B cell (primary cell): ENCODE data around the gene SLIT3. TPM values are rescaled to one million over a fixed set of nuclear protein-coding genes. Genes with fewer than 3 reads are reported as not detected.

Source experiments
- ATAC-seq: fragments of 200-7000 bp; cut with Tn5 transposase; one replicate; pipeline ENCODE4 v1.10.0; 2021; ENCODE audit warnings: low read depth, mild to moderate bottlenecking, moderate number of reproducible peaks, moderate library complexity
- CTCF ChIA-PET: fragments of 350-600 bp; sonication (Branson Sonifier 250); formaldehyde crosslinking; loops from one replicate; lab custom pipeline; 2021; ENCODE audit warnings: antibody characterized with exemption, inconsistent platforms; lab: Charles Lee
- POLR2A ChIA-PET: fragments of 350-600 bp; sonication (Branson Sonifier 250); formaldehyde crosslinking; loops from one replicate; lab custom pipeline; 2021; ENCODE audit warnings: antibody characterized with exemption; lab: Charles Lee
- DNase-seq: peaks from one replicate; pipeline ENCODE4 v3.0.0; 2013
- H2AFZ ChIP-seq: 2 replicates; pipeline ENCODE4 v1.6.1; 2012; ENCODE audit warnings: mild to moderate bottlenecking, low read depth, low read length; ENCODE audit not compliant: insufficient read depth, poor library complexity, severe bottlenecking
- H3K27ac ChIP-seq, 2 donors: 1 replicate in 1 of 2; 2 replicates in 1 of 2; pipeline ENCODE4 v1.5.1; 2012 to 2013; ENCODE audit warnings: low read length in 2 of 2, mild to moderate bottlenecking in 2 of 2, moderate library complexity in 1 of 2
- H3K27me3 ChIP-seq, 4 experiments: fragments of 200-600 bp in 1 of 4; sonication (generic) in 1 of 4; replicated peaks in 1 of 4; 1 replicate in 2 of 4; 2 replicates in 2 of 4; pipeline versions ENCODE4 v1.6.1 to v1.7.0; 2013 to 2016; ENCODE audit warnings: low read length in 3 of 4, mild to moderate bottlenecking in 2 of 4, mixed read lengths in 1 of 4, moderate library complexity in 1 of 4; ENCODE audit not compliant: insufficient read depth in 4 of 4, control insufficient read depth in 3 of 4; ENCODE audit errors: control extremely low read depth in 1 of 4
- H3K36me3 ChIP-seq, 2 experiments: replicated peaks in 1 of 2; 1 replicate in 1 of 2; 2 replicates in 1 of 2; pipeline versions ENCODE4 v1.6.1 to v1.7.1; 2013; ENCODE audit warnings: low read length in 1 of 2; ENCODE audit not compliant: insufficient read depth in 2 of 2, control insufficient read depth in 1 of 2; ENCODE audit errors: control extremely low read depth in 1 of 2, extremely low read depth in 1 of 2
- H3K4me1 ChIP-seq, 2 donors: fragments of 200-600 bp in 1 of 2; sonication (generic) in 1 of 2; 1 replicate in 1 of 2; 2 replicates in 1 of 2; pipeline versions ENCODE4 v1.5.1 to v1.6.1; 2013 to 2017; ENCODE audit warnings: low read length in 2 of 2; ENCODE audit not compliant: control insufficient read depth in 2 of 2, insufficient read depth in 2 of 2
- H3K4me2 ChIP-seq: replicated peaks from 2 replicates; pipeline ENCODE3; 2012; ENCODE audit warnings: mild to moderate bottlenecking, low read depth, low read length; ENCODE audit not compliant: poor library complexity, severe bottlenecking
- H3K4me3 ChIP-seq, 5 experiments: fragments of 200-600 bp in 1 of 5; sonication (generic) in 1 of 5; 1 replicate in 3 of 5; 2 replicates in 2 of 5; pipeline versions ENCODE4 v1.5.1 to v1.7.0; 2011 to 2016; ENCODE audit warnings: low read length in 4 of 5, mild to moderate bottlenecking in 4 of 5, low read depth in 2 of 5, control low read depth in 1 of 5, moderate library complexity in 1 of 5; ENCODE audit not compliant: insufficient read depth in 1 of 5; ENCODE audit errors: control extremely low read depth in 1 of 5, extremely low read depth in 1 of 5
- H3K79me2 ChIP-seq: fragments of 200-600 bp; sonication (generic); one replicate; pipeline ENCODE4 v1.6.0; 2016; ENCODE audit warnings: low read length; ENCODE audit not compliant: control insufficient read depth, insufficient read depth
- H3K9ac ChIP-seq: fragments of 200-600 bp; sonication (generic); 2 replicates; pipeline ENCODE4 v1.6.1; 2017; ENCODE audit warnings: mild to moderate bottlenecking, low read length, moderate library complexity
- H3K9me3 ChIP-seq, 3 donors: one replicate each; pipeline versions ENCODE4 v1.6.1 to v1.7.1; 2013; ENCODE audit warnings: low read length in 2 of 3; ENCODE audit not compliant: control insufficient read depth in 2 of 3, insufficient read depth in 1 of 3; ENCODE audit errors: control extremely low read depth in 1 of 3
- H4K20me1 ChIP-seq: 2 replicates; pipeline ENCODE4 v1.6.0; 2012; ENCODE audit warnings: mild to moderate bottlenecking, low read length; ENCODE audit not compliant: insufficient read depth, control insufficient read depth, poor library complexity, severe bottlenecking
- H3K27ac Mint-ChIP-seq: one replicate; pipeline ENCODE4 v1.8.0; 2021; ENCODE audit warnings: mixed read lengths
- H3K27me3 Mint-ChIP-seq: one replicate; pipeline ENCODE4 v1.8.0; 2021; ENCODE audit warnings: mixed read lengths
- H3K4me1 Mint-ChIP-seq: one replicate; pipeline ENCODE4 v1.8.0; 2021; ENCODE audit warnings: mixed read lengths
- H3K4me3 Mint-ChIP-seq: one replicate; pipeline ENCODE4 v1.8.0; 2021; ENCODE audit warnings: mixed read lengths
- H3K9me3 Mint-ChIP-seq: one replicate; pipeline ENCODE4 v1.8.0; 2022; ENCODE audit warnings: mixed read lengths; ENCODE audit not compliant: insufficient read depth
- CTCF ChIP-seq: fragments of 200-600 bp; IDR thresholded peaks from one replicate; pipeline ENCODE4 v1.8.0; 2022; ENCODE audit warnings: antibody characterized with exemption, mild to moderate bottlenecking
- EZH2 ChIP-seq: IDR thresholded peaks from 2 replicates; pipeline ENCODE4 v1.6.1; 2012; ENCODE audit warnings: borderline replicate concordance, low read depth, mild to moderate bottlenecking, moderate library complexity, low read length; ENCODE audit not compliant: insufficient read depth, poor library complexity, severe bottlenecking
- WGBS: methylation state at CpG from one replicate; pipeline ENCODE4 v1.1.5; 2013; ENCODE audit warnings: missing lambda C conversion rate; ENCODE audit not compliant: insufficient coverage; 5-methylcytosine and 5-hydroxymethylcytosine counted together
- intact Hi-C: fragments of 100-400 bp; cut with micrococcal nuclease; formaldehyde crosslinking; loops from one replicate; pipeline ENCODE4 v1.10.0; 2022
- polyA plus RNA-seq: library from polyadenylated mRNA; depleted of rRNA; stranded (reverse); fragments of >200 nt; gene quantifications from 2 replicates; pipeline ENCODE4 v1.2.3, GENCODE V29; 2012
- total RNA-seq, 2 donors: library from RNA; stranded (reverse); fragments of 120-200 nt in 1 of 2; gene quantifications; 1 replicate in 1 of 2; 2 replicates in 1 of 2; pipeline versions ENCODE4 v1.2.3 to v1.2.4, GENCODE V29; 2013 to 2022

Gene SLIT3
- total and polyA plus RNA-seq, 2 donors (not counting 1 experiment from before 2014, with no cell fraction given), result not detected

GRCh38 chr5:169015991-169016390 is 284.9 kb downstream of the SLIT3 start:
- no peak overlapping the region for H2AFZ ChIP-seq
- ATAC-seq, result no peak
- Mint-ChIP-seq H3K4me3 (no peak overlapping the region), H3K27me3 (peaks cover 3% of the 10 kb centered on the region), H3K27ac (no peak overlapping the region), H3K4me1 (no peaks in the 10 kb centered on the region), H3K9me3 (no peaks in the 10 kb centered on the region)
- no peak overlapping the region for H3K27ac ChIP-seq
- intact Hi-C loops, result no loop called here
- 94% methylated on average over 3 of the region's 5 CpGs for WGBS
- H3K36me3 ChIP-seq, result no peaks in the 10 kb centered on the region
- POLR2A ChIA-PET, result no interaction called here
- no peak for DNase-seq
- no peaks in the 10 kb centered on the region for H3K4me1 ChIP-seq
- TF ChIP-seq EZH2 (no peak), CTCF (no peak)
- H3K27me3 ChIP-seq, result no peaks in the 10 kb centered on the region
- H3K4me3 ChIP-seq, result no peak overlapping the region
- H3K4me2 ChIP-seq, result no peak overlapping the region
- no peaks in the 10 kb centered on the region for H3K9me3 ChIP-seq
- H4K20me1 ChIP-seq, result no peaks in the 10 kb centered on the region
- H3K9ac ChIP-seq, result no peak overlapping the region
- H3K79me2 ChIP-seq, result no peaks in the 10 kb centered on the region
- CTCF ChIA-PET, result interaction anchor here (0.7 kb wide), 1 partner anchor 28 kb away, joined by 4 read pairs; no protein-coding TSS in a partner anchor

DNA sequence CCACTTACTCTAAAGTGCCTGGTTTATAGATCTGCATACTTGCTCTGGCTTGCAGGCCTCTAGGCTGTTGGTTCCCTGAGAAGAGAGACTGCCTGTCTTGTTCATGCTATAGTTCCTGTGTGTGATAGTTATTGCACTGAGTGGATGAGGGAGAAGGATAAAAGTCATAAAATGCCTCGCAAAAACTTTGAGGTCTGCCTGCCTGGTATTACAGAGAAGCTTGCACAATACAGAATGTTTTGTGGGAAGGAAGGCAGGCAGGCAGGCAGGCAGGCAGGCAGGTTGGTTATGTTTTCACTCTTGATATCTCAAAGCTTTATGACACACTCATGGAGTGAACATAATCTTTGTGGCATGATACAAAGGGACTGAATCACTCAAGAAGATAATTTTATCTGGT is 287.1 kb downstream of the SLIT3 start:
- H3K9ac ChIP-seq, result no peak overlapping the region
- POLR2A ChIA-PET, result no interaction called here
- no peak overlapping the region for H2AFZ ChIP-seq
- DNase-seq (no peak), ATAC-seq (no peak)
- H3K4me3 ChIP-seq, result no peak overlapping the region
- H3K36me3 ChIP-seq, result no peaks in the 10 kb centered on the region
- peaks cover 12% of the 10 kb centered on the region for H3K27me3 Mint-ChIP-seq
- no peaks in the 10 kb centered on the region for H3K4me1 Mint-ChIP-seq
- no peak overlapping the region for H3K27ac Mint-ChIP-seq
- H3K9me3 ChIP-seq, result no peaks in the 10 kb centered on the region
- no peak for TF ChIP-seq CTCF
- no peak for TF ChIP-seq EZH2
- no peaks in the 10 kb centered on the region for H3K27me3 ChIP-seq
- 88% methylated on average over 1 of the region's 1 CpG for whole genome bisulfite sequencing
- no peak overlapping the region for H3K4me2 ChIP-seq
- no peaks in the 10 kb centered on the region for H3K9me3 Mint-ChIP-seq
- intact Hi-C loops, result no loop called here
- H4K20me1 ChIP-seq, result no peaks in the 10 kb centered on the region
- no peak overlapping the region for H3K27ac ChIP-seq
- no peaks in the 10 kb centered on the region for H3K4me1 ChIP-seq
- CTCF ChIA-PET, result interaction anchor here (1.0 to 1.2 kb wide), 2 partner anchors 10 to 26 kb away, joined by 3 read pairs; no protein-coding TSS in a partner anchor
- no peak overlapping the region for H3K4me3 Mint-ChIP-seq
- H3K79me2 ChIP-seq, result no peaks in the 10 kb centered on the region
